ENCODE measurements around the gene WDR53.

GRCh38 chr3:196568246-196569002, at the start of gene WDR53, which contains the start of gene FBXO45:
- TF ChIP-seq POLR2A (IDR thresholded peaks at IDR 0.05) = peak in 1 of 2 donors; percentile 76
- TF ChIP-seq, protein P1, sequence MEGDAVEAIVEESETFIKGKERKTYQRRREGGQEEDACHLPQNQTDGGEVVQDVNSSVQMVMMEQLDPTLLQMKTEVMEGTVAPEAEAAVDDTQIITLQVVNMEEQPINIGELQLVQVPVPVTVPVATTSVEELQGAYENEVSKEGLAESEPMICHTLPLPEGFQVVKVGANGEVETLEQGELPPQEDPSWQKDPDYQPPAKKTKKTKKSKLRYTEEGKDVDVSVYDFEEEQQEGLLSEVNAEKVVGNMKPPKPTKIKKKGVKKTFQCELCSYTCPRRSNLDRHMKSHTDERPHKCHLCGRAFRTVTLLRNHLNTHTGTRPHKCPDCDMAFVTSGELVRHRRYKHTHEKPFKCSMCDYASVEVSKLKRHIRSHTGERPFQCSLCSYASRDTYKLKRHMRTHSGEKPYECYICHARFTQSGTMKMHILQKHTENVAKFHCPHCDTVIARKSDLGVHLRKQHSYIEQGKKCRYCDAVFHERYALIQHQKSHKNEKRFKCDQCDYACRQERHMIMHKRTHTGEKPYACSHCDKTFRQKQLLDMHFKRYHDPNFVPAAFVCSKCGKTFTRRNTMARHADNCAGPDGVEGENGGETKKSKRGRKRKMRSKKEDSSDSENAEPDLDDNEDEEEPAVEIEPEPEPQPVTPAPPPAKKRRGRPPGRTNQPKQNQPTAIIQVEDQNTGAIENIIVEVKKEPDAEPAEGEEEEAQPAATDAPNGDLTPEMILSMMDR (IDR thresholded peaks at IDR 0.05) = peak in 2 of 12 donors; percentile 7 to 15
